Activated naive CD8-positive, alpha-beta T cell treated with anti-CD3 and anti-CD28 coated beads, Interleukin-2, amount 10 ng/mL, durations not matched to agents 7 days and 5 days (primary cell): ENCODE results near the gene GRK3. TPM values are rescaled to one million over a fixed set of nuclear protein-coding genes. Genes with fewer than 3 reads are reported as not detected.

ENCODE experiments used
- ATAC-seq: fragments of 150-1000 bp; cut with Tn5 transposase; one replicate; pipeline ENCODE4 v1.10.0; 2021; ENCODE audit warnings: low read depth, moderate library complexity
- POLR2A ChIA-PET: fragments of 350-600 bp; sonication (Branson Sonifier 250); formaldehyde crosslinking; loops from one replicate; lab custom pipeline; 2021; ENCODE audit warnings: antibody characterized with exemption; lab: Charles Lee
- DNase-seq: peaks from one replicate; pipeline ENCODE4 v3.0.0; 2021
- H3K27ac Mint-ChIP-seq: one replicate; pipeline ENCODE4 v1.8.0; 2022; ENCODE audit warnings: mild to moderate bottlenecking, mixed read lengths
- H3K27me3 Mint-ChIP-seq: one replicate; pipeline ENCODE4 v1.8.0; 2022; ENCODE audit warnings: mild to moderate bottlenecking, moderate library complexity, mixed read lengths
- H3K36me3 Mint-ChIP-seq: one replicate; pipeline ENCODE4 v1.8.0; 2021; ENCODE audit warnings: mild to moderate bottlenecking, mixed read lengths
- H3K4me1 Mint-ChIP-seq: one replicate; pipeline ENCODE4 v1.8.0; 2021; ENCODE audit warnings: mixed read lengths
- H3K4me3 Mint-ChIP-seq: one replicate; pipeline ENCODE4 v1.8.0; 2022; ENCODE audit warnings: mild to moderate bottlenecking, moderate library complexity, mixed read lengths
- H3K9me3 Mint-ChIP-seq: one replicate; pipeline ENCODE4 v1.8.0; 2021; ENCODE audit warnings: mixed read lengths
- total RNA-seq, 2 experiments: library from RNA; stranded (reverse); gene quantifications; one replicate each; pipeline ENCODE4 v1.2.3, GENCODE V29; 2021

GRK3 gene
- total RNA-seq, 2 experiments from 2014 or later, result 30.7 to 32.6 TPM

- peaks cover 6% of the 10 kb centered on the region for H3K9me3 Mint-ChIP-seq
- no peak overlapping the region for H3K4me3 Mint-ChIP-seq
- ATAC-seq, result no peak
- peaks cover 50% of the 10 kb centered on the region for H3K36me3 Mint-ChIP-seq
- no peak overlapping the region for H3K27ac Mint-ChIP-seq
- peaks cover 16% of the 10 kb centered on the region for H3K4me1 Mint-ChIP-seq
- DNase-seq, result no peak
- POLR2A ChIA-PET, result no interaction called here
- H3K27me3 Mint-ChIP-seq, result no peaks in the 10 kb centered on the region
These were observed 81.5 kb downstream of the GRK3 start for GRCh38 chr22:25645964-25646363.

GRCh38 chr22:25650833-25651232 is 86.4 kb downstream of the GRK3 start:
- H3K36me3 Mint-ChIP-seq, result peaks cover 31% of the 10 kb centered on the region
- DNase-seq, result no peak
- POLR2A ChIA-PET, result no interaction called here
- H3K27me3 Mint-ChIP-seq, result no peaks in the 10 kb centered on the region
- H3K9me3 Mint-ChIP-seq, result no peaks in the 10 kb centered on the region
- no peak overlapping the region for H3K4me3 Mint-ChIP-seq
- H3K27ac Mint-ChIP-seq, result no peak overlapping the region
- no peak for ATAC-seq
- peaks cover 2% of the 10 kb centered on the region for H3K4me1 Mint-ChIP-seq

- DNase-seq (no peak), ATAC-seq (no peak)
- Mint-ChIP-seq H3K4me3 (no peak overlapping the region), H3K36me3 (peaks cover 30% of the 10 kb centered on the region), H3K9me3 (no peaks in the 10 kb centered on the region), H3K4me1 (peaks cover 2% of the 10 kb centered on the region), H3K27ac (no peak overlapping the region), H3K27me3 (no peaks in the 10 kb centered on the region)
- POLR2A ChIA-PET, result no interaction called here
These were observed 87.0 kb downstream of the GRK3 start for GRCh38 chr22:25651332-25652085.

GRCh38 chr22:25654676-25655075 is 90.2 kb downstream of the GRK3 start:
- POLR2A ChIA-PET, result no interaction called here

GRCh38 chr22:25655371-25655935 is 91.0 kb downstream of the GRK3 start:
- ATAC-seq (no peak), DNase-seq (no peak)
- no peak overlapping the region for H3K4me3 Mint-ChIP-seq
- H3K4me1 Mint-ChIP-seq, result peaks cover 8% of the 10 kb centered on the region
- no peak overlapping the region for H3K27ac Mint-ChIP-seq
- H3K36me3 Mint-ChIP-seq, result peaks cover 27% of the 10 kb centered on the region
- H3K27me3 Mint-ChIP-seq, result no peaks in the 10 kb centered on the region
- POLR2A ChIA-PET, result no interaction called here
- no peaks in the 10 kb centered on the region for H3K9me3 Mint-ChIP-seq

More at GRCh38 chr22:25654676-25655075, 90.2 kb downstream of the GRK3 start:
- peaks cover 32% of the 10 kb centered on the region for H3K36me3 Mint-ChIP-seq
- H3K27me3 Mint-ChIP-seq, result no peaks in the 10 kb centered on the region
- DNase-seq (no peak), ATAC-seq (no peak)
- no peak overlapping the region for H3K4me3 Mint-ChIP-seq
- H3K4me1 Mint-ChIP-seq, result peaks cover 8% of the 10 kb centered on the region
- H3K27ac Mint-ChIP-seq, result no peak overlapping the region
- no peaks in the 10 kb centered on the region for H3K9me3 Mint-ChIP-seq

GRCh38 chr22:25656724-25657123 is 92.2 kb downstream of the GRK3 start:
- H3K4me1 Mint-ChIP-seq, result peaks cover 8% of the 10 kb centered on the region
- DNase-seq (no peak), ATAC-seq (no peak)
- POLR2A ChIA-PET, result no interaction called here
- no peak overlapping the region for H3K27ac Mint-ChIP-seq
- H3K4me3 Mint-ChIP-seq, result no peak overlapping the region
- H3K36me3 Mint-ChIP-seq, result peaks cover 29% of the 10 kb centered on the region
- H3K9me3 Mint-ChIP-seq, result no peaks in the 10 kb centered on the region
- no peaks in the 10 kb centered on the region for H3K27me3 Mint-ChIP-seq

- Mint-ChIP-seq H3K27ac (no peak overlapping the region), H3K4me3 (no peak overlapping the region), H3K4me1 (peaks cover 8% of the 10 kb centered on the region), H3K27me3 (no peaks in the 10 kb centered on the region), H3K9me3 (no peaks in the 10 kb centered on the region), H3K36me3 (peaks cover 23% of the 10 kb centered on the region)
- ATAC-seq (no peak), DNase-seq (no peak)
- POLR2A ChIA-PET, result no interaction called here
These were observed 94.2 kb downstream of the GRK3 start for GRCh38 chr22:25658633-25659032.

- POLR2A ChIA-PET, result no interaction called here
- no peak overlapping the region for H3K27ac Mint-ChIP-seq
- no peaks in the 10 kb centered on the region for H3K9me3 Mint-ChIP-seq
- no peak for ATAC-seq
- H3K4me3 Mint-ChIP-seq, result no peak overlapping the region
- H3K27me3 Mint-ChIP-seq, result no peaks in the 10 kb centered on the region
- H3K36me3 Mint-ChIP-seq, result peaks cover 23% of the 10 kb centered on the region
- H3K4me1 Mint-ChIP-seq, result peaks cover 8% of the 10 kb centered on the region
- no peak for DNase-seq
These were observed 94.9 kb downstream of the GRK3 start for GRCh38 chr22:25659413-25659812.

GRCh38 chr22:25660336-25660735 is 95.9 kb downstream of the GRK3 start:
- DNase-seq (no peak), ATAC-seq (no peak)
- no peaks in the 10 kb centered on the region for H3K27me3 Mint-ChIP-seq
- H3K9me3 Mint-ChIP-seq, result no peaks in the 10 kb centered on the region
- H3K4me3 Mint-ChIP-seq, result no peak overlapping the region
- H3K36me3 Mint-ChIP-seq, result peaks cover 21% of the 10 kb centered on the region
- H3K27ac Mint-ChIP-seq, result no peak overlapping the region
- H3K4me1 Mint-ChIP-seq, result peaks cover 8% of the 10 kb centered on the region
- POLR2A ChIA-PET, result no interaction called here

GRCh38 chr22:25661073-25661472 is 96.6 kb downstream of the GRK3 start:
- POLR2A ChIA-PET, result no interaction called here
- Mint-ChIP-seq H3K4me3 (no peak overlapping the region), H3K27ac (no peak overlapping the region), H3K9me3 (no peaks in the 10 kb centered on the region), H3K4me1 (peaks cover 8% of the 10 kb centered on the region), H3K27me3 (no peaks in the 10 kb centered on the region), H3K36me3 (peaks cover 21% of the 10 kb centered on the region)
- no peak for DNase-seq
- ATAC-seq, result no peak

- ATAC-seq, result no peak
- DNase-seq, result no peak
- POLR2A ChIA-PET, result no interaction called here
- peaks cover 21% of the 10 kb centered on the region for H3K36me3 Mint-ChIP-seq
- no peak overlapping the region for H3K4me3 Mint-ChIP-seq
- H3K27ac Mint-ChIP-seq, result no peak overlapping the region
- peaks cover 11% of the 10 kb centered on the region for H3K4me1 Mint-ChIP-seq
- no peaks in the 10 kb centered on the region for H3K27me3 Mint-ChIP-seq
- no peaks in the 10 kb centered on the region for H3K9me3 Mint-ChIP-seq
These were observed 99.2 kb downstream of the GRK3 start for GRCh38 chr22:25663654-25664053.

- no peak for DNase-seq
- POLR2A ChIA-PET, result interaction anchor here (0.6 kb wide), 1 partner anchor 12 kb away, joined by 3 read pairs; no protein-coding TSS in a partner anchor
- Mint-ChIP-seq H3K27ac (no peak overlapping the region), H3K9me3 (no peaks in the 10 kb centered on the region), H3K36me3 (peaks cover 31% of the 10 kb centered on the region), H3K27me3 (no peaks in the 10 kb centered on the region), H3K4me1 (peaks cover 10% of the 10 kb centered on the region), H3K4me3 (no peak overlapping the region)
- ATAC-seq, result no peak
These were observed 101.8 kb downstream of the GRK3 start for GRCh38 chr22:25666308-25666707.

- no peak overlapping the region for H3K27ac Mint-ChIP-seq
- peaks cover 32% of the 10 kb centered on the region for H3K36me3 Mint-ChIP-seq
- ATAC-seq (no peak), DNase-seq (no peak)
- H3K9me3 Mint-ChIP-seq, result no peaks in the 10 kb centered on the region
- H3K4me3 Mint-ChIP-seq, result no peak overlapping the region
- peaks cover 12% of the 10 kb centered on the region for H3K4me1 Mint-ChIP-seq
- H3K27me3 Mint-ChIP-seq, result no peaks in the 10 kb centered on the region
- POLR2A ChIA-PET, result no interaction called here
These were observed 104.0 kb downstream of the GRK3 start for GRCh38 chr22:25668437-25668836.
